Type B pancreatic cell (in vitro differentiated cells): Measurements from ENCODE around the gene RPL39L. TPM values are rescaled to one million over a fixed set of nuclear protein-coding genes. Genes with fewer than 3 reads are reported as not detected.

Experiments
- DNase-seq: peaks from one replicate; pipeline ENCODE4 v3.0.0; 2021; ENCODE audit warnings: mixed read lengths; ENCODE audit not compliant: unreplicated experiment; ENCODE audit errors: extremely low spot score
- H3K27ac Mint-ChIP-seq: 2 replicates; pipeline ENCODE4 v1.8.0; 2021; ENCODE audit warnings: mild to moderate bottlenecking, mixed read lengths
- H3K27me3 Mint-ChIP-seq: 2 replicates; pipeline ENCODE4 v1.8.0; 2021; ENCODE audit warnings: mixed read lengths
- H3K36me3 Mint-ChIP-seq: 2 replicates; pipeline ENCODE4 v1.8.0; 2021; ENCODE audit warnings: mixed read lengths
- H3K4me1 Mint-ChIP-seq: one replicate; pipeline ENCODE4 v1.8.0; 2021; ENCODE audit warnings: mixed read lengths; ENCODE audit not compliant: unreplicated experiment
- H3K4me3 Mint-ChIP-seq: 2 replicates; pipeline ENCODE4 v1.8.0; 2021; ENCODE audit warnings: mild to moderate bottlenecking, mixed read lengths
- H3K9me3 Mint-ChIP-seq: 2 replicates; pipeline ENCODE4 v1.8.0; 2021; ENCODE audit warnings: mixed read lengths
- CTCF ChIP-seq: fragments of 200-600 bp; sonication (generic); conservative IDR thresholded peaks from 2 replicates; pipeline ENCODE4 v1.5.0; 2021; ENCODE audit warnings: antibody characterized with exemption, mild to moderate bottlenecking
- long read RNA-seq: library from polyadenylated mRNA; unstranded; transcript quantifications from one replicate; pipeline ENCODE4 v2.0.0, GENCODE V29; 2020
- total RNA-seq: library from RNA; stranded (reverse); gene quantifications from 2 replicates; pipeline ENCODE4 v1.2.1, GENCODE V29; 2021; ENCODE audit warnings: low replicate concordance

RPL39L gene
- total RNA-seq: 8.4 and 14.9 TPM in 2 replicates
- long read RNA-seq, transcript RPL39L-201 (3 exons, 756 nt): major isoform, 5 of 5 reads
- long read RNA-seq, partial matches to known transcripts: 0 of 5 reads
- long read RNA-seq, other reads (novel, unspliced or antisense): 0 of 5 reads

- peak within 1 kb of the TSS; percentile 90 for H3K27ac Mint-ChIP-seq
- H3K27me3 Mint-ChIP-seq: peaks cover 4% of the 10 kb centered on the region
- DNase-seq: peak; percentile 87
- H3K9me3 Mint-ChIP-seq: peaks cover 6% of the 10 kb centered on the region
- peak within 1 kb of the TSS; percentile 94 for H3K4me3 Mint-ChIP-seq
- no peaks in the 10 kb centered on the region for H3K4me1 Mint-ChIP-seq
- H3K36me3 Mint-ChIP-seq: peaks cover 24% of the 10 kb centered on the region
- peak; percentile 98 for TF ChIP-seq CTCF
These were observed at the start of gene RPL39L for GRCh38 chr3:187139126-187139894. Gene RPL39L (minus strand): TSS chr3:187139496. CDS start chr3:187121300, 18,196 bp downstream.

- no peaks in the 10 kb centered on the region for H3K4me1 Mint-ChIP-seq
- H3K27me3 Mint-ChIP-seq: peaks cover 28% of the 10 kb centered on the region
- H3K9me3 Mint-ChIP-seq: no peaks in the 10 kb centered on the region
- TF ChIP-seq CTCF: no peak
- no peak for DNase-seq
- no peaks in the 10 kb centered on the region for H3K36me3 Mint-ChIP-seq
- H3K4me3 Mint-ChIP-seq: no peak overlapping the region
- H3K27ac Mint-ChIP-seq: no peak overlapping the region
These were observed 49.6 kb upstream of the RPL39L start for GRCh38 chr3:187188931-187189330.

- Mint-ChIP-seq H3K27me3 (peaks cover 18% of the 10 kb centered on the region), H3K4me1 (no peaks in the 10 kb centered on the region)
These were observed 47.6 kb upstream of the RPL39L start for GRCh38 chr3:187186801-187187421.

GRCh38 chr3:187186375-187186774, 47.1 kb upstream of the RPL39L start:
- Mint-ChIP-seq H3K4me3 (no peak overlapping the region), H3K27ac (no peak overlapping the region), H3K27me3 (peaks cover 17% of the 10 kb centered on the region), H3K9me3 (no peaks in the 10 kb centered on the region), H3K36me3 (no peaks in the 10 kb centered on the region), H3K4me1 (no peaks in the 10 kb centered on the region)
- no peak for DNase-seq
- no peak for TF ChIP-seq CTCF

More at GRCh38 chr3:187186801-187187421, 47.6 kb upstream of the RPL39L start:
- Mint-ChIP-seq H3K27ac (no peak overlapping the region), H3K4me3 (no peak overlapping the region), H3K36me3 (no peaks in the 10 kb centered on the region), H3K9me3 (no peaks in the 10 kb centered on the region)
- no peak for DNase-seq
- no peak for TF ChIP-seq CTCF

- TF ChIP-seq CTCF: no peak
- Mint-ChIP-seq H3K9me3 (no peaks in the 10 kb centered on the region), H3K36me3 (no peaks in the 10 kb centered on the region), H3K4me3 (no peak overlapping the region), H3K4me1 (no peaks in the 10 kb centered on the region), H3K27ac (no peak overlapping the region), H3K27me3 (peaks cover 18% of the 10 kb centered on the region)
- no peak for DNase-seq
These were observed 46.5 kb upstream of the RPL39L start for GRCh38 chr3:187185759-187186158.
